HepG2 (cell line): ENCODE measurements around the gene PAN2. TPM values are rescaled to one million over a fixed set of nuclear protein-coding genes. Genes with fewer than 3 reads are reported as not detected.
A peak's percentile ranks its signal among the peaks of the same experiment; 100 is the strongest.

ENCODE experiments used
- GATAD1 ChIP-seq: IDR thresholded peaks from 2 replicates; pipeline ENCODE4 v1.6.1; 2016; ENCODE audit warnings: missing genetic modification reagents, missing compliant biosample characterization
- KDM6A ChIP-seq: IDR thresholded peaks from 2 replicates; pipeline ENCODE4 v1.6.1; 2016; ENCODE audit warnings: low read depth
- TBX2 ChIP-seq: sonication (generic); formaldehyde crosslinking; IDR thresholded peaks from 2 replicates; pipeline ENCODE4 v1.5.0; 2020; ENCODE audit warnings: missing genetic modification reagents, mild to moderate bottlenecking, borderline replicate concordance
- ZFP82 ChIP-seq: sonication (generic); formaldehyde crosslinking; IDR thresholded peaks from 2 replicates; pipeline ENCODE4 v1.5.1; 2020; ENCODE audit warnings: mild to moderate bottlenecking, missing genetic modification reagents, borderline replicate concordance
- ZNF326 ChIP-seq: sonication (generic); formaldehyde crosslinking; IDR thresholded peaks from 2 replicates; pipeline ENCODE4 v1.4.0; 2020; ENCODE audit warnings: missing genetic modification reagents, borderline replicate concordance
- ZNF33B ChIP-seq: sonication (generic); formaldehyde crosslinking; IDR thresholded peaks from 2 replicates; pipeline ENCODE4 v1.5.1; 2020; ENCODE audit warnings: mild to moderate bottlenecking, missing genetic modification reagents
- polyA plus RNA-seq, 8 experiments: library from polyadenylated mRNA; depleted of rRNA in 3 of 8; stranded (reverse) in 7 of 8; unstranded in 1 of 8; fragments of >200 nt; fragmentation: Illumina TruSeq in 4 of 8; extraction: Trizol in 4 of 8; gene quantifications; 2 replicates each; pipeline versions ENCODE4 v1.2.1 to v1.2.3, GENCODE V29; 2011 to 2016; ENCODE audit warnings: low read depth in 4 of 8, missing spikeins in 1 of 8, mixed read lengths in 1 of 8; ENCODE audit not compliant: insufficient read depth in 1 of 8
- total RNA-seq, 5 experiments: library from RNA; depleted of rRNA; stranded (reverse); fragments of >200 nt; fragmentation: Illumina TruSeq; extraction: Trizol; gene quantifications; 2 replicates each; pipeline ENCODE4 v1.2.3, GENCODE V29; 2016; ENCODE audit warnings: low read depth in 1 of 5
- TF ChIP-seq, protein P1 (sequence below): sonication (generic); formaldehyde crosslinking; IDR thresholded peaks from 2 replicates; pipeline ENCODE4 v1.5.1; 2020; ENCODE audit warnings: mild to moderate bottlenecking, missing genetic modification reagents, moderate library complexity
- TF ChIP-seq, protein P2 (sequence below): sonication (generic); formaldehyde crosslinking; IDR thresholded peaks from 2 replicates; pipeline ENCODE4 v1.5.1; 2020; ENCODE audit warnings: missing genetic modification reagents, mild to moderate bottlenecking, borderline replicate concordance
- TF ChIP-seq, protein P3 (sequence below): IDR thresholded peaks from 2 replicates; pipeline ENCODE4 v1.6.1; 2016
- TF ChIP-seq, protein P4 (sequence below): sonication (generic); formaldehyde crosslinking; IDR thresholded peaks from 2 replicates; pipeline ENCODE4 v1.4.0; 2020; ENCODE audit warnings: missing genetic modification reagents
- TF ChIP-seq, protein P5 (sequence below): sonication (generic); formaldehyde crosslinking; IDR thresholded peaks from 2 replicates; pipeline ENCODE4 v1.8.1; 2023; ENCODE audit warnings: mild to moderate bottlenecking, inconsistent platforms, moderate library complexity, missing genetic modification reagents, borderline replicate concordance
- TF ChIP-seq, protein P6 (sequence below): sonication (generic); formaldehyde crosslinking; IDR thresholded peaks from 2 replicates; pipeline ENCODE4 v1.5.0; 2020; ENCODE audit warnings: missing genetic modification reagents

PAN2 gene
- total and polyA plus RNA-seq, 2 of the 13 experiments (the other 11 are each of a cell fraction or from before 2014, with no cell fraction given), result 27.2 to 61.1 TPM

DNA sequence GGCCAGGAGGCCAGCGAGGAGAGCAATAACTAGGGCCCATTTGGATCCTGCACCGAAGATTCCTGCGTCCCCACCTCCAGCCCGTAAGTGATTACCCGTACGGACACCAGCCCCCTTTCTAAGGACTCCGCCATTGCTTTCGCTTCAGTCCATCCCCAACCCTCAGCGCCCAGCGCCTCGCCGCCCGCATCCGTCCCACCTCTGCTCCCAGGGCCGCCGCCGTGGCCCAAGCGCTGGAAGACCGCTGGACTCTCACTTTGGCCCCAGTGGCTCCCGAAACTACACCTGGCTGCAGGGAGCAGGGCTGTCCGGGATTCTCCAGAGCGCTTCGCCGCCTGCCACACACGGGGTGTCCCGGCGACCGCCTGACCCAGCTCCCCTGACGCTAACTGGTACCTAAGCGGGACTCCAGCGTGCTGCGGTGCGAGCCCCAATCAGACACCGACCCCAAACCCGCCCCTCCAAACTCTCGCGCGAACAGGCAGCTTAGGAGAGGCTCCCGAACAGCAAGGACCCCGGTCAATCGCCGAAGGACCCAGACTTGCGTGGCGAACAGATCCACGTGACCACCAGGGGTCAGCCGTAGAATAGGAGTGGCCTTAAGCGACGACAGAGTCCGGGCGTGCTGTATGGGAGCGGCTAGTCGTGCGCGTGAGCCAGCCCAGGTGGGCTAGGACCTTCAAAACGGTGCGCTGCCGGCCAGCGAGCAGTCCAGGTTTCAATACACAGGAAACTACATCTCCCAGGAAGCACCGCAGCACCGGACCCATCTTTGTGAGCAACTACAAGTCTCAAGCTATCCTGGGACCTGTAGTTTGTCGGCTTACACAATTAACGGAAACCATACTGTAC, 18.0 kb downstream of the PAN2 start, which contains the start of gene CNPY2 (continued):
- TF ChIP-seq, protein P1, sequence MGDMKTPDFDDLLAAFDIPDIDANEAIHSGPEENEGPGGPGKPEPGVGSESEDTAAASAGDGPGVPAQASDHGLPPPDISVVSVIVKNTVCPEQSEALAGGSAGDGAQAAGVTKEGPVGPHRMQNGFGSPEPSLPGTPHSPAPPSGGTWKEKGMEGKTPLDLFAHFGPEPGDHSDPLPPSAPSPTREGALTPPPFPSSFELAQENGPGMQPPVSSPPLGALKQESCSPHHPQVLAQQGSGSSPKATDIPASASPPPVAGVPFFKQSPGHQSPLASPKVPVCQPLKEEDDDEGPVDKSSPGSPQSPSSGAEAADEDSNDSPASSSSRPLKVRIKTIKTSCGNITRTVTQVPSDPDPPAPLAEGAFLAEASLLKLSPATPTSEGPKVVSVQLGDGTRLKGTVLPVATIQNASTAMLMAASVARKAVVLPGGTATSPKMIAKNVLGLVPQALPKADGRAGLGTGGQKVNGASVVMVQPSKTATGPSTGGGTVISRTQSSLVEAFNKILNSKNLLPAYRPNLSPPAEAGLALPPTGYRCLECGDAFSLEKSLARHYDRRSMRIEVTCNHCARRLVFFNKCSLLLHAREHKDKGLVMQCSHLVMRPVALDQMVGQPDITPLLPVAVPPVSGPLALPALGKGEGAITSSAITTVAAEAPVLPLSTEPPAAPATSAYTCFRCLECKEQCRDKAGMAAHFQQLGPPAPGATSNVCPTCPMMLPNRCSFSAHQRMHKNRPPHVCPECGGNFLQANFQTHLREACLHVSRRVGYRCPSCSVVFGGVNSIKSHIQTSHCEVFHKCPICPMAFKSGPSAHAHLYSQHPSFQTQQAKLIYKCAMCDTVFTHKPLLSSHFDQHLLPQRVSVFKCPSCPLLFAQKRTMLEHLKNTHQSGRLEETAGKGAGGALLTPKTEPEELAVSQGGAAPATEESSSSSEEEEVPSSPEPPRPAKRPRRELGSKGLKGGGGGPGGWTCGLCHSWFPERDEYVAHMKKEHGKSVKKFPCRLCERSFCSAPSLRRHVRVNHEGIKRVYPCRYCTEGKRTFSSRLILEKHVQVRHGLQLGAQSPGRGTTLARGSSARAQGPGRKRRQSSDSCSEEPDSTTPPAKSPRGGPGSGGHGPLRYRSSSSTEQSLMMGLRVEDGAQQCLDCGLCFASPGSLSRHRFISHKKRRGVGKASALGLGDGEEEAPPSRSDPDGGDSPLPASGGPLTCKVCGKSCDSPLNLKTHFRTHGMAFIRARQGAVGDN (CRISPR knock-in tag), result peak; percentile 98
- TF ChIP-seq, protein P2, sequence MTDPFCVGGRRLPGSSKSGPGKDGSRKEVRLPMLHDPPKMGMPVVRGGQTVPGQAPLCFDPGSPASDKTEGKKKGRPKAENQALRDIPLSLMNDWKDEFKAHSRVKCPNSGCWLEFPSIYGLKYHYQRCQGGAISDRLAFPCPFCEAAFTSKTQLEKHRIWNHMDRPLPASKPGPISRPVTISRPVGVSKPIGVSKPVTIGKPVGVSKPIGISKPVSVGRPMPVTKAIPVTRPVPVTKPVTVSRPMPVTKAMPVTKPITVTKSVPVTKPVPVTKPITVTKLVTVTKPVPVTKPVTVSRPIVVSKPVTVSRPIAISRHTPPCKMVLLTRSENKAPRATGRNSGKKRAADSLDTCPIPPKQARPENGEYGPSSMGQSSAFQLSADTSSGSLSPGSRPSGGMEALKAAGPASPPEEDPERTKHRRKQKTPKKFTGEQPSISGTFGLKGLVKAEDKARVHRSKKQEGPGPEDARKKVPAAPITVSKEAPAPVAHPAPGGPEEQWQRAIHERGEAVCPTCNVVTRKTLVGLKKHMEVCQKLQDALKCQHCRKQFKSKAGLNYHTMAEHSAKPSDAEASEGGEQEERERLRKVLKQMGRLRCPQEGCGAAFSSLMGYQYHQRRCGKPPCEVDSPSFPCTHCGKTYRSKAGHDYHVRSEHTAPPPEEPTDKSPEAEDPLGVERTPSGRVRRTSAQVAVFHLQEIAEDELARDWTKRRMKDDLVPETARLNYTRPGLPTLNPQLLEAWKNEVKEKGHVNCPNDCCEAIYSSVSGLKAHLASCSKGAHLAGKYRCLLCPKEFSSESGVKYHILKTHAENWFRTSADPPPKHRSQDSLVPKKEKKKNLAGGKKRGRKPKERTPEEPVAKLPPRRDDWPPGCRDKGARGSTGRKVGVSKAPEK (CRISPR knock-in tag), result no peak
- TF ChIP-seq KDM6A (CRISPR knock-in tag), result no peak
- TF ChIP-seq, protein P3, sequence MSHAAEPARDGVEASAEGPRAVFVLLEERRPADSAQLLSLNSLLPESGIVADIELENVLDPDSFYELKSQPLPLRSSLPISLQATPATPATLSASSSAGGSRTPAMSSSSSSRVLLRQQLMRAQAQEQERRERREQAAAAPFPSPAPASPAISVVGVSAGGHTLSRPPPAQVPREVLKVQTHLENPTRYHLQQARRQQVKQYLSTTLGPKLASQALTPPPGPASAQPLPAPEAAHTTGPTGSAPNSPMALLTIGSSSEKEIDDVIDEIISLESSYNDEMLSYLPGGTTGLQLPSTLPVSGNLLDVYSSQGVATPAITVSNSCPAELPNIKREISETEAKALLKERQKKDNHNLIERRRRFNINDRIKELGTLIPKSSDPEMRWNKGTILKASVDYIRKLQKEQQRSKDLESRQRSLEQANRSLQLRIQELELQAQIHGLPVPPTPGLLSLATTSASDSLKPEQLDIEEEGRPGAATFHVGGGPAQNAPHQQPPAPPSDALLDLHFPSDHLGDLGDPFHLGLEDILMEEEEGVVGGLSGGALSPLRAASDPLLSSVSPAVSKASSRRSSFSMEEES (CRISPR knock-in tag), result peak; percentile 88
- TF ChIP-seq, protein P4, sequence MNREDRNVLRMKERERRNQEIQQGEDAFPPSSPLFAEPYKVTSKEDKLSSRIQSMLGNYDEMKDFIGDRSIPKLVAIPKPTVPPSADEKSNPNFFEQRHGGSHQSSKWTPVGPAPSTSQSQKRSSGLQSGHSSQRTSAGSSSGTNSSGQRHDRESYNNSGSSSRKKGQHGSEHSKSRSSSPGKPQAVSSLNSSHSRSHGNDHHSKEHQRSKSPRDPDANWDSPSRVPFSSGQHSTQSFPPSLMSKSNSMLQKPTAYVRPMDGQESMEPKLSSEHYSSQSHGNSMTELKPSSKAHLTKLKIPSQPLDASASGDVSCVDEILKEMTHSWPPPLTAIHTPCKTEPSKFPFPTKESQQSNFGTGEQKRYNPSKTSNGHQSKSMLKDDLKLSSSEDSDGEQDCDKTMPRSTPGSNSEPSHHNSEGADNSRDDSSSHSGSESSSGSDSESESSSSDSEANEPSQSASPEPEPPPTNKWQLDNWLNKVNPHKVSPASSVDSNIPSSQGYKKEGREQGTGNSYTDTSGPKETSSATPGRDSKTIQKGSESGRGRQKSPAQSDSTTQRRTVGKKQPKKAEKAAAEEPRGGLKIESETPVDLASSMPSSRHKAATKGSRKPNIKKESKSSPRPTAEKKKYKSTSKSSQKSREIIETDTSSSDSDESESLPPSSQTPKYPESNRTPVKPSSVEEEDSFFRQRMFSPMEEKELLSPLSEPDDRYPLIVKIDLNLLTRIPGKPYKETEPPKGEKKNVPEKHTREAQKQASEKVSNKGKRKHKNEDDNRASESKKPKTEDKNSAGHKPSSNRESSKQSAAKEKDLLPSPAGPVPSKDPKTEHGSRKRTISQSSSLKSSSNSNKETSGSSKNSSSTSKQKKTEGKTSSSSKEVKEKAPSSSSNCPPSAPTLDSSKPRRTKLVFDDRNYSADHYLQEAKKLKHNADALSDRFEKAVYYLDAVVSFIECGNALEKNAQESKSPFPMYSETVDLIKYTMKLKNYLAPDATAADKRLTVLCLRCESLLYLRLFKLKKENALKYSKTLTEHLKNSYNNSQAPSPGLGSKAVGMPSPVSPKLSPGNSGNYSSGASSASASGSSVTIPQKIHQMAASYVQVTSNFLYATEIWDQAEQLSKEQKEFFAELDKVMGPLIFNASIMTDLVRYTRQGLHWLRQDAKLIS (CRISPR knock-in tag), result no peak
- peak; percentile 90 for TF ChIP-seq GATAD1 (CRISPR knock-in tag)
- 0 out of 2 replicates have a peak, but pooled peaks have one; percentile 71 for TF ChIP-seq ZNF33B (CRISPR knock-in tag)
- peak; percentile 91 for TF ChIP-seq TBX2 (CRISPR knock-in tag)
- TF ChIP-seq, protein P5, sequence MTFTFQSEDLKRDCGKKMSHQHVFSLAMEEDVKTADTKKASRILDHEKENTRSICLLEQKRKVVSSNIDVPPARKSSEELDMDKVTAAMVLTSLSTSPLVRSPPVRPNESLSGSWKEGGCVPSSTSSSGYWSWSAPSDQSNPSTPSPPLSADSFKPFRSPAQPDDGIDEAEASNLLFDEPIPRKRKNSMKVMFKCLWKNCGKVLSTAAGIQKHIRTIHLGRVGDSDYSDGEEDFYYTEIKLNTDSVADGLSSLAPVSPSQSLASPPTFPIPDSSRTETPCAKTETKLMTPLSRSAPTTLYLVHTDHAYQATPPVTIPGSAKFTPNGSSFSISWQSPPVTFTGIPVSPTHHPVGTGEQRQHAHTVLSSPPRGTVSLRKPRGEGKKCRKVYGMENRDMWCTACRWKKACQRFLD, result peak; percentile 70; the same call in 1 of the 2 replicates
- TF ChIP-seq, protein P6, sequence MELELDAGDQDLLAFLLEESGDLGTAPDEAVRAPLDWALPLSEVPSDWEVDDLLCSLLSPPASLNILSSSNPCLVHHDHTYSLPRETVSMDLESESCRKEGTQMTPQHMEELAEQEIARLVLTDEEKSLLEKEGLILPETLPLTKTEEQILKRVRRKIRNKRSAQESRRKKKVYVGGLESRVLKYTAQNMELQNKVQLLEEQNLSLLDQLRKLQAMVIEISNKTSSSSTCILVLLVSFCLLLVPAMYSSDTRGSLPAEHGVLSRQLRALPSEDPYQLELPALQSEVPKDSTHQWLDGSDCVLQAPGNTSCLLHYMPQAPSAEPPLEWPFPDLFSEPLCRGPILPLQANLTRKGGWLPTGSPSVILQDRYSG (CRISPR knock-in tag), result peak; percentile 90
- no peak for TF ChIP-seq ZFP82 (CRISPR knock-in tag)
- no peak for TF ChIP-seq ZNF326 (CRISPR knock-in tag)
